ENCODE results near the gene TTLL12.

DNA sequence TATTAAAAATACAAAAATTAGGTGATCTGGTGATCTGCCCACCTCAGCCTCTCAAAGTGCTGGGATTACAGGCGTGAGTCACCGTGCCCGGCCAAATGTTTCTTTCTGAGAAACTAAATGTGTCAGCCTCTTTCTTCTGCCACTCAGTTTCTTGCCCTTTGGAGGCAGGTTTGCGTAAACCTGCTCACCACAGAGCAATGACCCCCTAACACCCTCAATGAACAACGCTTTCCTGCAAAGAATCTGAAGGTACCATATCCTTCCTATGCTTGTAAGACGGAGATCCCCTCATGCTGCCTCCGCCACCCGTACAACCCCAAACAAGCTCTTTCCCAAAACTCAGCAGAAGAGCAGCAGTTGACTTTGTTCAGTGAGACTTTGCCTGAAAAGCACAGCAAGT lies 38.7 kb upstream of the TTLL12 start:
- TF ChIP-seq, protein P1, sequence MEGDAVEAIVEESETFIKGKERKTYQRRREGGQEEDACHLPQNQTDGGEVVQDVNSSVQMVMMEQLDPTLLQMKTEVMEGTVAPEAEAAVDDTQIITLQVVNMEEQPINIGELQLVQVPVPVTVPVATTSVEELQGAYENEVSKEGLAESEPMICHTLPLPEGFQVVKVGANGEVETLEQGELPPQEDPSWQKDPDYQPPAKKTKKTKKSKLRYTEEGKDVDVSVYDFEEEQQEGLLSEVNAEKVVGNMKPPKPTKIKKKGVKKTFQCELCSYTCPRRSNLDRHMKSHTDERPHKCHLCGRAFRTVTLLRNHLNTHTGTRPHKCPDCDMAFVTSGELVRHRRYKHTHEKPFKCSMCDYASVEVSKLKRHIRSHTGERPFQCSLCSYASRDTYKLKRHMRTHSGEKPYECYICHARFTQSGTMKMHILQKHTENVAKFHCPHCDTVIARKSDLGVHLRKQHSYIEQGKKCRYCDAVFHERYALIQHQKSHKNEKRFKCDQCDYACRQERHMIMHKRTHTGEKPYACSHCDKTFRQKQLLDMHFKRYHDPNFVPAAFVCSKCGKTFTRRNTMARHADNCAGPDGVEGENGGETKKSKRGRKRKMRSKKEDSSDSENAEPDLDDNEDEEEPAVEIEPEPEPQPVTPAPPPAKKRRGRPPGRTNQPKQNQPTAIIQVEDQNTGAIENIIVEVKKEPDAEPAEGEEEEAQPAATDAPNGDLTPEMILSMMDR (IDR thresholded peaks at IDR 0.05): no peak
- TF ChIP-seq POLR2A (IDR thresholded peaks at IDR 0.05): no peak
